Measurements from ENCODE around the gene SOAT2.

SOAT2 gene

GRCh38 chr12:53065975-53066931 is 37.0 kb upstream of the SOAT2 start:
- peak; percentile 87 for TF ChIP-seq CTCF (conservative IDR thresholded peaks at IDR 0.05; ENCODE audit: low read depth, low read length)
- H3K4me3 ChIP-seq (ENCODE audit: low read depth, low read length): no peak overlapping the region
- DNase-seq (ENCODE audit: low read depth): peak; percentile 84

- no peak for TF ChIP-seq CTCF (conservative IDR thresholded peaks at IDR 0.05; ENCODE audit: low read depth, low read length)
- DNase-seq (ENCODE audit: low read depth): peak; percentile 44
- no peak overlapping the region for H3K4me3 ChIP-seq (ENCODE audit: low read depth, low read length)
These were observed 36.0 kb upstream of the SOAT2 start for GRCh38 chr12:53067074-53067992.

GRCh38 chr12:53067993-53068770 is 35.1 kb upstream of the SOAT2 start:
- no peak overlapping the region for H3K4me3 ChIP-seq (ENCODE audit: low read depth, low read length)
- no peak for DNase-seq (ENCODE audit: low read depth)
- peak; percentile 15 for TF ChIP-seq CTCF (conservative IDR thresholded peaks at IDR 0.05; ENCODE audit: low read depth, low read length)

GRCh38 chr12:53068811-53069585 is 34.3 kb upstream of the SOAT2 start:
- DNase-seq (ENCODE audit: low read depth): peak; percentile 42
- H3K4me3 ChIP-seq (ENCODE audit: low read depth, low read length): no peak overlapping the region
- TF ChIP-seq CTCF (conservative IDR thresholded peaks at IDR 0.05; ENCODE audit: low read depth, low read length): no peak

GRCh38 chr12:53069621-53070410 is 33.5 kb upstream of the SOAT2 start:
- peak; percentile 12 for DNase-seq (ENCODE audit: low read depth)
- H3K4me3 ChIP-seq (ENCODE audit: low read depth, low read length): no peak overlapping the region
- TF ChIP-seq CTCF (conservative IDR thresholded peaks at IDR 0.05; ENCODE audit: low read depth, low read length): no peak
